GM18951 (cell line): ENCODE data around the gene SNAP91.
"Not testable (repeated sequence)": the region's sequence is repeated elsewhere in the genome, so short reads cannot be mapped to it uniquely, and the experiment has no call there.

Experiments used
- POLR2A ChIP-seq: IDR thresholded peaks from 4 replicates; pipeline ENCODE4 v1.6.1; 2011; ENCODE audit warnings: mild to moderate bottlenecking; ENCODE audit not compliant: insufficient read length, insufficient read depth; ENCODE audit errors: extremely low read depth
- in situ Hi-C: fragments of 300-500 bp; cut with MboI; formaldehyde crosslinking; loops from one replicate; pipeline ENCODE4 v1.12.0; 2022; ENCODE audit warnings: low sequenced_read_pairs, mixed read lengths, inconsistent platforms; ENCODE audit not compliant: unreplicated experiment

Gene SNAP91, protein sequence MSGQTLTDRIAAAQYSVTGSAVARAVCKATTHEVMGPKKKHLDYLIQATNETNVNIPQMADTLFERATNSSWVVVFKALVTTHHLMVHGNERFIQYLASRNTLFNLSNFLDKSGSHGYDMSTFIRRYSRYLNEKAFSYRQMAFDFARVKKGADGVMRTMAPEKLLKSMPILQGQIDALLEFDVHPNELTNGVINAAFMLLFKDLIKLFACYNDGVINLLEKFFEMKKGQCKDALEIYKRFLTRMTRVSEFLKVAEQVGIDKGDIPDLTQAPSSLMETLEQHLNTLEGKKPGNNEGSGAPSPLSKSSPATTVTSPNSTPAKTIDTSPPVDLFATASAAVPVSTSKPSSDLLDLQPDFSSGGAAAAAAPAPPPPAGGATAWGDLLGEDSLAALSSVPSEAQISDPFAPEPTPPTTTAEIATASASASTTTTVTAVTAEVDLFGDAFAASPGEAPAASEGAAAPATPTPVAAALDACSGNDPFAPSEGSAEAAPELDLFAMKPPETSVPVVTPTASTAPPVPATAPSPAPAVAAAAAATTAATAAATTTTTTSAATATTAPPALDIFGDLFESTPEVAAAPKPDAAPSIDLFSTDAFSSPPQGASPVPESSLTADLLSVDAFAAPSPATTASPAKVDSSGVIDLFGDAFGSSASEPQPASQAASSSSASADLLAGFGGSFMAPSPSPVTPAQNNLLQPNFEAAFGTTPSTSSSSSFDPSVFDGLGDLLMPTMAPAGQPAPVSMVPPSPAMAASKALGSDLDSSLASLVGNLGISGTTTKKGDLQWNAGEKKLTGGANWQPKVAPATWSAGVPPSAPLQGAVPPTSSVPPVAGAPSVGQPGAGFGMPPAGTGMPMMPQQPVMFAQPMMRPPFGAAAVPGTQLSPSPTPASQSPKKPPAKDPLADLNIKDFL

GRCh38 chr6:83708970-83709747, at the start of gene SNAP91:
Gene SNAP91, minus strand, starts transcription at chr6:83709101. Its CDS starts 1,174 bp downstream, at chr6:83707927.
- in situ Hi-C loops, result no loop called here
- no peak for TF ChIP-seq POLR2A

- TF ChIP-seq POLR2A, result no peak
- in situ Hi-C loops, result no loop called here
Measured at GRCh38 chr6:83758533-83758932, 49.6 kb upstream of the SNAP91 start.

- TF ChIP-seq POLR2A, result no peak
Measured at GRCh38 chr6:83757021-83757420, 48.1 kb upstream of the SNAP91 start.

GRCh38 chr6:83756565-83756964, 47.7 kb upstream of the SNAP91 start:
- in situ Hi-C loops, result no loop called here

More at GRCh38 chr6:83757021-83757420, 48.1 kb upstream of the SNAP91 start:
- in situ Hi-C loops, result no loop called here

DNA sequence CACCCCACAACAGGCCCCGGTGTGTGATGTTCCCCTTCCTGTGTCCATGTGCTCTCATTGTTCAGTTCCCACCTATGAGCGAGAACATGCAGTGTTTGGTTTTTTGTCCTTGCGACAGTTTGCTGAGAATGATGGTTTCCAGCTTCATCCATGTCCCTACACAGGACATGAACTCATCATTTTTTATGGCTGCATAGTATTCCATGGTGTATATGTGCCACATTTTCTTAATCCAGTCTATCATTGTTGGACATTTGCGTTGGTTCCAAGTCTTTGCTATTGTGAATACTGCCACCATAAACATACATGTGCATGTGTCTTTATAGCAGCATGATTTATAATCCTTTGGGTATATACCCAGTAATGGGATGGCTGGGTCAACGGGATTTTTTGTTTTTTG, 43.5 kb upstream of the SNAP91 start:
- in situ Hi-C loops, result not testable (repeated sequence)

More at GRCh38 chr6:83756565-83756964, 47.7 kb upstream of the SNAP91 start:
- no peak for TF ChIP-seq POLR2A

- in situ Hi-C loops, result no loop called here
- TF ChIP-seq POLR2A, result no peak
Measured at GRCh38 chr6:83741089-83741488, 32.2 kb upstream of the SNAP91 start.

DNA sequence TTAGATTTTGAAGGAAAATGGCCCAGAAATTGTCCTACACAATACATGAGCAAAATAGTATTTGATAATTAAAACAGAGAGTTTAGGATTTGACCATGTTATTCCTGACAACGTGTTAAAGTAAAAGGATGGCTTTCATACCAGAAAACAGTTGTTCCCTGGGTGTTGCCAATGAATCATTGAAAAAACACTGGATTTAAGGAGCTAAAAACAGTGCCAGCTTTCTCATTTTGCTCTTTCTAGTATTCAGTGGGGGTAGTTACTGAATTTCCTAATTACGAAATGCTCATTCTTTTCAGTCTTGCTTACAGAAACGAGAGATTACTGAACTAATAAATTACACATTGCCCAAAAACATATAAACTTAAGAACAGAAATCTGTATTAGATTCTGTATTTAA, 26.6 kb upstream of the SNAP91 start:
- TF ChIP-seq POLR2A, result no peak
- in situ Hi-C loops, result no loop called here

DNA sequence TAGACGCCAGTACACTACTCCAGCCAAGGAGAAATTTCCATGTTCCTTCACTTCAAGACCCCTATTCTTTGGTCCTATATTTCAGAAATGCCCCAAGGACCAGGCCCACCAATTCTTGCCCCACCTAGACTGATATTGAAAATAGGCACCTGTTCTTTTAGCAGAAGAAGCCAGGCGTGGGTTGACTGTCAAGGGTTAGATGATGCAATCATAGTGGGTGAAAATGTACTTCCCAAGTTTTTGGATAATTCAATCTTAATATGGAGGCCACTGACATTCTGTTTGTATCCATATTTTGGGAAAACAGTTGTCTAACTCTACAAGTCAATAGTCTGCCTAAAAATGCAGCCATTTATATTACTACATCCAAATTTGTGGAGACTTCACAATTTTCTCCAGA, 21.0 kb upstream of the SNAP91 start:
- no peak for TF ChIP-seq POLR2A
- in situ Hi-C loops, result no loop called here

- no peak for TF ChIP-seq POLR2A
- in situ Hi-C loops, result no loop called here
Measured at GRCh38 chr6:83722876-83723275, 14.0 kb upstream of the SNAP91 start.

DNA sequence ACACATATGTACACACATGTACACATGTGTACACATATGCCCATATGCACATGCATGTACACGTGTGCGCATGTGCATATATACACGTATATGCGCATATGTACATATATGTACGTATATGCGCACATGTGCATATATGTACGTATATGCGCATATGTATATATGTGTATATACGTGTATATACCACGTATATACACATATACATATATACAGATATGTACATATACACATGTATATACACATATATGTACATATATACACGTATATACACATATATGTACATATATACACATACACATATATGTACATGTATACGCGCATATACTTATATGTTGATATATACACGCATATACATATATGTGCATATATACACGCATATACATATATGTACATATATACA, 8.9 kb upstream of the SNAP91 start:
- TF ChIP-seq POLR2A, result no peak
- in situ Hi-C loops, result no loop called here

DNA sequence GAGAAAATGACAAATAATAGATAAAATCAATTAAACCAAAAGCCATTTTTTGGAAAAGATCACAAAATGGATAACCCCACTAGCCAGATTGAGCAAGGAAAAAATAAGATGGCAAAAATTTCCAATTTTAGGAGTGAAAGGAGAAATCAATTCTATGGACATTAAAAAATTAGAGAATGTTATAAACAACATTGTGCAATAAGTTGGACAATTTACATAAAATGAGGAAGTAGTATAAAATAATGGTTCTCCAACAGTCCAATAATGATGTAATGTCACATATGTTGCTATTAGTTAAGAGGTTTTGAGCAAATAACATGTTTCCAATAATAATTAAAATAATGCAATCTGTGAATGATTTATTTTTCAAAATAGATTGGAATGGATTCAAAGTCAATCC, 3.1 kb upstream of the SNAP91 start:
- TF ChIP-seq POLR2A, result no peak
- in situ Hi-C loops, result no loop called here

DNA sequence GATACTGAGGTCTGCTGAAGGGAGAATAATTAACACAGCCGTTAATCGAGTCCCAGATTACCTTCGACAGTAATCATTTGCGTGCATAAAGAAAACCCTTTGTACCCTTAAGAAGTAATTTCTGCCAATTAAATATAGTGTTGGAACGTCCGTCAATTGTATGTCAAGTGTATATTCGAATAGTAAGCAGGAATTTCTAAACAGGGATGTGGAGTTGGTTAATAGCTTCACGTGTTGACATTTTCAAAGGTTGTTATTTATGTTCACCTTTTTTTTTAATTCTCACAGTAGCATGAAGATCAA, 798 bp upstream of the SNAP91 start:
- in situ Hi-C loops, result no loop called here
- no peak for TF ChIP-seq POLR2A

DNA sequence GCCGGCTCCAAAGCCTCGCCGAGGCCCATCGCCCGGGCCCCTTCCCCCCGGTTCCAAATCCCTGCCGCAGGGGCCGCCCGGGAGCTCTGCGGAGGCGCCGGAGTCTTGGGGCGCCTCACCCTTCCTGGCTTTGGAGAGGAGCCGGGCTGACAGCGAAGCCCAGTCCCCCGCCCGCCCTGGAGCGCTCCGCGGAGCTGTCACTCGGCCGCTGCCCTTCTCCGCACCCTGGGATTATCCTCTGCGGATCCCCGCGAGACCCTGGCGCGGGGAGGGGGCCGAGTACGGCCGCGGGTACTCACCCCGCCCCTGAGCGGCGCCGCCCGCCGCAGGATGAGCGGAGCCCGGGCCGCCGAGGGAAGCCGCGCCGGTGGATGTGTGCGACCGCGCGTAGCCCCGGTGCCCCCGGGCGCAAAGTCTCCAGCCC, 343 bp downstream of the SNAP91 start:
- TF ChIP-seq POLR2A, result no peak
- in situ Hi-C loops, result no loop called here
